Activated naive CD4-positive, alpha-beta T cell treated with anti-CD3 and anti-CD28 coated beads, Interleukin-2, amount 50 U/mL, for 72 hours (primary cell): Measurements from ENCODE around the gene ALDH2. TPM values are rescaled to one million over a fixed set of nuclear protein-coding genes. Genes with fewer than 3 reads are reported as not detected.
"Not testable (repeated sequence)": the region's sequence is repeated elsewhere in the genome, so short reads cannot be mapped to it uniquely, and the experiment has no call there.

Experiments used
- ATAC-seq, 2 donors: fragments of 150-1000 bp; cut with Tn5 transposase; 2 replicates each; pipeline ENCODE4 v1.10.0; 2021; ENCODE audit warnings: mild to moderate bottlenecking in 2 of 2, moderate library complexity in 2 of 2
- DNase-seq, 2 donors: peaks; one replicate each; pipeline ENCODE4 v3.0.0; 2021 to 2022; ENCODE audit warnings: low spot score in 2 of 2
- H3K27ac Mint-ChIP-seq, 2 donors: one replicate each; pipeline ENCODE4 v1.8.0; 2022; ENCODE audit warnings: mild to moderate bottlenecking in 2 of 2, mixed read lengths in 2 of 2
- H3K36me3 Mint-ChIP-seq, 2 donors: one replicate each; pipeline ENCODE4 v1.8.0; 2022; ENCODE audit warnings: mixed read lengths in 2 of 2
- H3K9me3 Mint-ChIP-seq, 2 donors: one replicate each; pipeline ENCODE4 v1.8.0; 2022; ENCODE audit warnings: mixed read lengths in 2 of 2
- total RNA-seq, 2 donors: library from RNA; stranded (reverse); gene quantifications; one replicate each; pipeline ENCODE4 v1.2.3, GENCODE V29; 2022

The ALDH2 gene
- total RNA-seq, result 1 to 10 TPM; 2.4 to 3.2 TPM

GRCh38 chr12:111766608-111767361 is at the start of gene ALDH2:
TSS of gene ALDH2 (plus strand) at chr12:111766933. CDS start at chr12:111766983, 50 bp downstream.
- ATAC-seq (peak; percentile 63 to 86), DNase-seq (peak in 1 of 2 donors; percentile 37)
- H3K27ac Mint-ChIP-seq, result peak within 1 kb of the TSS; percentile 39 to 63
- no peaks in the 10 kb centered on the region for H3K9me3 Mint-ChIP-seq
- H3K36me3 Mint-ChIP-seq, result peaks cover 6 to 7% of the 10 kb centered on the region in 2 donors

- H3K9me3 Mint-ChIP-seq, H3K36me3 Mint-ChIP-seq, ATAC-seq, H3K27ac Mint-ChIP-seq, DNase-seq: not testable (repeated sequence)
Measured at GRCh38 chr12:111719316-111719715, 47.4 kb upstream of the ALDH2 start.

GRCh38 chr12:111720457-111720856 is 46.3 kb upstream of the ALDH2 start:
- ATAC-seq, result no peak
- H3K36me3 Mint-ChIP-seq, result no peaks in the 10 kb centered on the region

GRCh38 chr12:111723646-111724360 is 42.9 kb upstream of the ALDH2 start:
- H3K9me3 Mint-ChIP-seq, H3K36me3 Mint-ChIP-seq, DNase-seq, H3K27ac Mint-ChIP-seq, ATAC-seq: not testable (repeated sequence)

More at GRCh38 chr12:111720457-111720856, 46.3 kb upstream of the ALDH2 start:
- Mint-ChIP-seq H3K27ac (no peak overlapping the region), H3K9me3 (no peaks in the 10 kb centered on the region)
- no peak for DNase-seq

- Mint-ChIP-seq H3K36me3 (no peaks in the 10 kb centered on the region), H3K27ac (no peak overlapping the region)
- no peak for ATAC-seq
Measured at GRCh38 chr12:111728795-111729194, 37.9 kb upstream of the ALDH2 start.

GRCh38 chr12:111730420-111730819 is 36.3 kb upstream of the ALDH2 start:
- H3K9me3 Mint-ChIP-seq, result no peaks in the 10 kb centered on the region
- DNase-seq, result no peak
- H3K36me3 Mint-ChIP-seq, result no peaks in the 10 kb centered on the region
- no peak for ATAC-seq
- no peak overlapping the region for H3K27ac Mint-ChIP-seq

More at GRCh38 chr12:111728795-111729194, 37.9 kb upstream of the ALDH2 start:
- no peak for DNase-seq
- no peaks in the 10 kb centered on the region for H3K9me3 Mint-ChIP-seq

- H3K36me3 Mint-ChIP-seq, result no peaks in the 10 kb centered on the region
- ATAC-seq (no peak), DNase-seq (no peak)
- H3K9me3 Mint-ChIP-seq, result no peaks in the 10 kb centered on the region
- H3K27ac Mint-ChIP-seq, result peak overlapping the region in 1 of 2 donors; percentile 44
Measured at GRCh38 chr12:111732786-111733185, 33.9 kb upstream of the ALDH2 start.

- no peaks in the 10 kb centered on the region for H3K36me3 Mint-ChIP-seq
- DNase-seq, result no peak
- H3K9me3 Mint-ChIP-seq, result no peaks in the 10 kb centered on the region
- H3K27ac Mint-ChIP-seq, result no peak overlapping the region
- no peak for ATAC-seq
Measured at GRCh38 chr12:111733340-111733915, 33.3 kb upstream of the ALDH2 start.

GRCh38 chr12:111739524-111739923 is 27.2 kb upstream of the ALDH2 start:
- H3K36me3 Mint-ChIP-seq, H3K27ac Mint-ChIP-seq, ATAC-seq, DNase-seq, H3K9me3 Mint-ChIP-seq: not testable (repeated sequence)

GRCh38 chr12:111741235-111741812 is 25.4 kb upstream of the ALDH2 start:
- Mint-ChIP-seq H3K9me3 (no peaks in the 10 kb centered on the region), H3K27ac (peak overlapping the region in 1 of 2 donors; percentile 7), H3K36me3 (no peaks in the 10 kb centered on the region)
- DNase-seq (no peak), ATAC-seq (no peak)

- Mint-ChIP-seq H3K27ac (no peak overlapping the region), H3K36me3 (no peaks in the 10 kb centered on the region)
Measured at GRCh38 chr12:111745211-111745610, 21.5 kb upstream of the ALDH2 start.

GRCh38 chr12:111747333-111747732 is 19.4 kb upstream of the ALDH2 start:
- DNase-seq (no peak), ATAC-seq (no peak)
- H3K9me3 Mint-ChIP-seq, result no peaks in the 10 kb centered on the region
- no peaks in the 10 kb centered on the region for H3K36me3 Mint-ChIP-seq
- H3K27ac Mint-ChIP-seq, result no peak overlapping the region

More at GRCh38 chr12:111745211-111745610, 21.5 kb upstream of the ALDH2 start:
- no peaks in the 10 kb centered on the region for H3K9me3 Mint-ChIP-seq
- ATAC-seq (no peak), DNase-seq (no peak)

- DNase-seq (no peak), ATAC-seq (no peak)
- H3K36me3 Mint-ChIP-seq, result no peaks in the 10 kb centered on the region
- H3K9me3 Mint-ChIP-seq, result no peaks in the 10 kb centered on the region
- peak overlapping the region; percentile 29 to 55 for H3K27ac Mint-ChIP-seq
Measured at GRCh38 chr12:111748151-111748672, 18.5 kb upstream of the ALDH2 start.

- Mint-ChIP-seq H3K36me3 (no peaks in the 10 kb centered on the region), H3K27ac (no peak overlapping the region), H3K9me3 (no peaks in the 10 kb centered on the region)
- ATAC-seq, result no peak
- DNase-seq, result no peak
Measured at GRCh38 chr12:111748867-111749266, 17.9 kb upstream of the ALDH2 start.

GRCh38 chr12:111749391-111749790 is 17.3 kb upstream of the ALDH2 start:
- ATAC-seq, result no peak
- Mint-ChIP-seq H3K36me3 (no peaks in the 10 kb centered on the region), H3K27ac (no peak overlapping the region), H3K9me3 (no peaks in the 10 kb centered on the region)
- no peak for DNase-seq

- ATAC-seq, result peak in 1 of 2 donors; percentile 34
- Mint-ChIP-seq H3K9me3 (no peaks in the 10 kb centered on the region), H3K27ac (peak overlapping the region in 1 of 2 donors; percentile 57), H3K36me3 (no peaks in the 10 kb centered on the region)
- DNase-seq, result no peak
Measured at GRCh38 chr12:111753144-111753881, 13.4 kb upstream of the ALDH2 start.
